Measurements from ENCODE around the gene ATG16L1. TPM values are rescaled to one million over a fixed set of nuclear protein-coding genes. Genes with fewer than 3 reads are reported as not detected.
A peak's percentile ranks its signal among the peaks of the same experiment; 100 is the strongest.

ATG16L1 gene
- total and polyA plus RNA-seq, 2 of the 4 experiments (the other 2 are of a cell fraction), result 20.0 to 26.2 TPM

DNA sequence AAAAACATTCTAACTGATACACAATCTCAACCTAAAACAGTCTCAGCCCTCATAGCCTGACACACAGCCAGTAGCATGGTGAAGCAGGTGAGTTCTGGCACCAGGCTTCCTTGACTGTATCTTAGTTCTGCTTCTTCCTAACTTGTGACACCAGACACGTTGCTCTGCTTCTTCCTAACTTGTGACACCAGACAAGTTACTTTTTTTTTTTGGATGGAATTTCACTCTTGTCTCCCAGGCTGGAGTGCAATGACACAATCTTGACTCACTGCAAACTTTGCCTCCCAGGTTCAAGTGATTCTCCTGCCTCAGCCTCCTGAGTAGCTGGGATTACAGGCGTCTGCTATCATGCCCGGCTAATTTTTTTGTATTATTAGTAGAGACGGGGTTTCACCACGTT lies 6.7 kb upstream of the ATG16L1 start:
- no peak overlapping the region for H2AK9ac ChIP-seq (replicated peaks; ENCODE audit: low read depth, low read length, poor library complexity)
- H4K5ac ChIP-seq (ENCODE audit: low read depth, low read length), result no peak overlapping the region
- no peak overlapping the region for H2BK5ac ChIP-seq (ENCODE audit: low read depth, low read length, poor library complexity, severe bottlenecking)
- H2AFZ ChIP-seq (replicated peaks; ENCODE audit: low read length, poor library complexity), result peak overlapping the region; percentile 49
- no peak overlapping the region for H2BK20ac ChIP-seq (ENCODE audit: low read depth, low read length)
- H3K14ac ChIP-seq (replicated peaks; ENCODE audit: low read depth, low read length), result no peak overlapping the region
- no peak overlapping the region for H4K91ac ChIP-seq (ENCODE audit: insufficient read depth, low read depth, low read length)
- no peak overlapping the region for H3K4me2 ChIP-seq (ENCODE audit: low read depth, low read length)
- in situ Hi-C loops (cut with MboI; ENCODE audit: low sequenced_read_pairs) (no loop called here), dilution Hi-C loops (cut with HindIII; ENCODE audit: low sequenced_read_pairs, unreplicated experiment) (no loop called here), intact Hi-C loops (cut with micrococcal nuclease) (no loop called here)
- H3K56ac ChIP-seq (ENCODE audit: extremely low read depth, insufficient read depth, low read length), result no peak overlapping the region
- no peak overlapping the region for H3K27ac ChIP-seq (ENCODE audit: insufficient read depth, low read length)
- H3K4me3 ChIP-seq (ENCODE audit: insufficient read depth, low read depth, low read length), result no peak overlapping the region
- H4K8ac ChIP-seq (ENCODE audit: low read depth in 2 of 2, low read length in 2 of 2), result no peak overlapping the region
- no peaks in the 10 kb centered on the region for H3K79me1 ChIP-seq (ENCODE audit: low read depth in 1 of 2, low read length in 2 of 2)
- H3K9me1 ChIP-seq (ENCODE audit: insufficient read depth, low read length), result no peaks in the 10 kb centered on the region
- no peak overlapping the region for H3K9ac ChIP-seq (ENCODE audit: low read depth, low read length)
- H2BK15ac ChIP-seq (ENCODE audit: low read depth, low read length), result no peak overlapping the region
- no peaks in the 10 kb centered on the region for H3K9me3 ChIP-seq (ENCODE audit: control insufficient read depth, insufficient read depth, low read length)
- peak; percentile 16 for DNase-seq
- H2BK120ac ChIP-seq (ENCODE audit: low read depth, low read length), result no peak overlapping the region
- no peak overlapping the region for H3K18ac ChIP-seq (ENCODE audit: low read depth, low read length)
- no TSS peak for BruUV-seq (replicated peaks)
- H3K23ac ChIP-seq (ENCODE audit: low read depth, low read length), result no peak overlapping the region
- H3K4me1 ChIP-seq (ENCODE audit: control insufficient read depth, insufficient read depth, low read length), result no peaks in the 10 kb centered on the region
- no peak overlapping the region for H3K4ac ChIP-seq (ENCODE audit: low read depth, low read length)
- no peak overlapping the region for H2AK5ac ChIP-seq (ENCODE audit: low read depth, low read length)
- ChIA-PET CTCF (no interaction called here), POLR2A (ENCODE audit: unreplicated experiment) (no interaction called here)
- TF ChIP-seq NFE2L2 (IDR thresholded peaks at IDR 0.05; ENCODE audit: low read depth, low read length) (no peak), CHD1 (IDR thresholded peaks at IDR 0.05; ENCODE audit: low read depth, low read length) (no peak), MAZ (IDR thresholded peaks at IDR 0.05; ENCODE audit: borderline replicate concordance, low read depth, low read length) (no peak), CEBPB (IDR thresholded peaks at IDR 0.05; ENCODE audit: low read depth, low read length) (no peak), MAFK (IDR thresholded peaks at IDR 0.05; ENCODE audit: low read depth, low read length) (no peak), RAD21 (IDR thresholded peaks at IDR 0.05; ENCODE audit: low read length) (no peak), POLR2A (IDR thresholded peaks at IDR 0.05; ENCODE audit: low read depth, low read length) (no peak), RFX5 (IDR thresholded peaks at IDR 0.05; ENCODE audit: low read depth, low read length) (no peak), SMC3 (IDR thresholded peaks at IDR 0.05; ENCODE audit: low read depth, low read length) (no peak), BHLHE40 (IDR thresholded peaks at IDR 0.05; ENCODE audit: low read depth, low read length) (no peak), MXI1 (IDR thresholded peaks at IDR 0.05; ENCODE audit: borderline replicate concordance, low read depth, low read length) (no peak), RCOR1 (IDR thresholded peaks at IDR 0.05; ENCODE audit: insufficient replicate concordance, low read length) (no peak), FOS (IDR thresholded peaks at IDR 0.05; ENCODE audit: low read depth, low read length) (no peak)
- TF ChIP-seq, protein P1, sequence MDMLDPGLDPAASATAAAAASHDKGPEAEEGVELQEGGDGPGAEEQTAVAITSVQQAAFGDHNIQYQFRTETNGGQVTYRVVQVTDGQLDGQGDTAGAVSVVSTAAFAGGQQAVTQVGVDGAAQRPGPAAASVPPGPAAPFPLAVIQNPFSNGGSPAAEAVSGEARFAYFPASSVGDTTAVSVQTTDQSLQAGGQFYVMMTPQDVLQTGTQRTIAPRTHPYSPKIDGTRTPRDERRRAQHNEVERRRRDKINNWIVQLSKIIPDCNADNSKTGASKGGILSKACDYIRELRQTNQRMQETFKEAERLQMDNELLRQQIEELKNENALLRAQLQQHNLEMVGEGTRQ (IDR thresholded peaks at IDR 0.05; ENCODE audit: low read depth, low read length), result no peak
- TF ChIP-seq, protein P2, sequence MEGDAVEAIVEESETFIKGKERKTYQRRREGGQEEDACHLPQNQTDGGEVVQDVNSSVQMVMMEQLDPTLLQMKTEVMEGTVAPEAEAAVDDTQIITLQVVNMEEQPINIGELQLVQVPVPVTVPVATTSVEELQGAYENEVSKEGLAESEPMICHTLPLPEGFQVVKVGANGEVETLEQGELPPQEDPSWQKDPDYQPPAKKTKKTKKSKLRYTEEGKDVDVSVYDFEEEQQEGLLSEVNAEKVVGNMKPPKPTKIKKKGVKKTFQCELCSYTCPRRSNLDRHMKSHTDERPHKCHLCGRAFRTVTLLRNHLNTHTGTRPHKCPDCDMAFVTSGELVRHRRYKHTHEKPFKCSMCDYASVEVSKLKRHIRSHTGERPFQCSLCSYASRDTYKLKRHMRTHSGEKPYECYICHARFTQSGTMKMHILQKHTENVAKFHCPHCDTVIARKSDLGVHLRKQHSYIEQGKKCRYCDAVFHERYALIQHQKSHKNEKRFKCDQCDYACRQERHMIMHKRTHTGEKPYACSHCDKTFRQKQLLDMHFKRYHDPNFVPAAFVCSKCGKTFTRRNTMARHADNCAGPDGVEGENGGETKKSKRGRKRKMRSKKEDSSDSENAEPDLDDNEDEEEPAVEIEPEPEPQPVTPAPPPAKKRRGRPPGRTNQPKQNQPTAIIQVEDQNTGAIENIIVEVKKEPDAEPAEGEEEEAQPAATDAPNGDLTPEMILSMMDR (conservative IDR thresholded peaks at IDR 0.05; ENCODE audit: low read depth, low read length), result no peak
- TF ChIP-seq, protein P3, sequence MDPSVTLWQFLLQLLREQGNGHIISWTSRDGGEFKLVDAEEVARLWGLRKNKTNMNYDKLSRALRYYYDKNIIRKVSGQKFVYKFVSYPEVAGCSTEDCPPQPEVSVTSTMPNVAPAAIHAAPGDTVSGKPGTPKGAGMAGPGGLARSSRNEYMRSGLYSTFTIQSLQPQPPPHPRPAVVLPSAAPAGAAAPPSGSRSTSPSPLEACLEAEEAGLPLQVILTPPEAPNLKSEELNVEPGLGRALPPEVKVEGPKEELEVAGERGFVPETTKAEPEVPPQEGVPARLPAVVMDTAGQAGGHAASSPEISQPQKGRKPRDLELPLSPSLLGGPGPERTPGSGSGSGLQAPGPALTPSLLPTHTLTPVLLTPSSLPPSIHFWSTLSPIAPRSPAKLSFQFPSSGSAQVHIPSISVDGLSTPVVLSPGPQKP (IDR thresholded peaks at IDR 0.05; ENCODE audit: borderline replicate concordance, low read depth, low read length), result no peak
- H3K27me3 ChIP-seq (ENCODE audit: control insufficient read depth, insufficient read depth, low read length), result peaks cover 4% of the 10 kb centered on the region; the same call in 1 of the 2 replicates
- no peak for ATAC-seq (ENCODE audit: low read depth)
- H3K36me3 ChIP-seq (ENCODE audit: control insufficient read depth, insufficient read depth, low read length), result no peaks in the 10 kb centered on the region
- H4K20me1 ChIP-seq (ENCODE audit: insufficient read depth, low read length), result no peaks in the 10 kb centered on the region
- 67% methylated on average over 3 of the region's 5 CpGs; no CpG with 5 or more reads in 1 of the 2 experiments for WGBS, 2 experiments (ENCODE audit: extremely low coverage in 2 of 2, insufficient read length in 1 of 2)

Data from IMR-90 (cell line).